ENCODE measurements around the gene MCF2L2.

GRCh38 chr3:183411216-183411922 lies 17.1 kb downstream of the MCF2L2 start:
- TF ChIP-seq CTCF (IDR thresholded peaks at IDR 0.05) (no peak), POLR2A (IDR thresholded peaks at IDR 0.05) (no peak)
